ENCODE measurements around the gene ANKDD1B. TPM values are rescaled to one million over a fixed set of nuclear protein-coding genes. Genes with fewer than 3 reads are reported as not detected.
A peak's percentile ranks its signal among the peaks of the same experiment; 100 is the strongest.

Gene ANKDD1B
- total and polyA plus RNA-seq, 5 donors: 0.11 to 0.71 (median 0.36) TPM

GRCh38 chr5:75662061-75662460 lies 50.8 kb downstream of the ANKDD1B start:
- no peaks in the 10 kb centered on the region for H3K4me1 ChIP-seq (ENCODE audit: control insufficient read depth, insufficient read depth, low read length)
- H3K4me3 ChIP-seq (ENCODE audit: low read length): no peak overlapping the region
- 91% methylated on average over 2 of the region's 2 CpGs for WGBS
- no peak for DNase-seq
- H3K9me3 ChIP-seq (ENCODE audit: control insufficient read depth, low read length): no peaks in the 10 kb centered on the region
- no peak for ATAC-seq
- H3K27ac ChIP-seq (ENCODE audit: low read length): no peak overlapping the region
- H3K27me3 ChIP-seq (ENCODE audit: control insufficient read depth, insufficient read depth): no peaks in the 10 kb centered on the region
- intact Hi-C loops (cut with DNase I): no loop called here

- intact Hi-C loops (cut with DNase I): no loop called here
- Histone ChIP-seq H3K27ac (ENCODE audit: low read length) (no peak overlapping the region), H3K9me3 (ENCODE audit: control insufficient read depth, low read length) (no peaks in the 10 kb centered on the region), H3K4me1 (ENCODE audit: control insufficient read depth, insufficient read depth, low read length) (no peaks in the 10 kb centered on the region), H3K4me3 (ENCODE audit: low read length) (no peak overlapping the region), H3K27me3 (ENCODE audit: control insufficient read depth, insufficient read depth) (no peaks in the 10 kb centered on the region)
- ATAC-seq (peak in 1 of 2 donors; percentile 21), DNase-seq (no peak)
- 84% methylated on average over 12 of the region's 12 CpGs for WGBS
Measured at GRCh38 chr5:75663579-75664284, 52.5 kb downstream of the ANKDD1B start.

GRCh38 chr5:75664979-75665378 lies 53.7 kb downstream of the ANKDD1B start:
- H3K4me1 ChIP-seq (ENCODE audit: control insufficient read depth, insufficient read depth, low read length): peaks cover 2% of the 10 kb centered on the region
- 91% methylated on average over 2 of the region's 2 CpGs for WGBS
- intact Hi-C loops (cut with DNase I): no loop called here
- no peaks in the 10 kb centered on the region for H3K27me3 ChIP-seq (ENCODE audit: control insufficient read depth, insufficient read depth)
- DNase-seq (no peak), ATAC-seq (no peak)
- H3K27ac ChIP-seq (ENCODE audit: low read length): no peak overlapping the region
- no peaks in the 10 kb centered on the region for H3K9me3 ChIP-seq (ENCODE audit: control insufficient read depth, low read length)
- no peak overlapping the region for H3K4me3 ChIP-seq (ENCODE audit: low read length)

GRCh38 chr5:75666801-75667200 lies 55.5 kb downstream of the ANKDD1B start:
- 88% methylated on average over 6 of the region's 6 CpGs for WGBS
- H3K4me3 ChIP-seq (ENCODE audit: low read length): no peak overlapping the region
- H3K4me1 ChIP-seq (ENCODE audit: control insufficient read depth, insufficient read depth, low read length): peaks cover 2% of the 10 kb centered on the region
- no peaks in the 10 kb centered on the region for H3K27me3 ChIP-seq (ENCODE audit: control insufficient read depth, insufficient read depth)
- no peaks in the 10 kb centered on the region for H3K9me3 ChIP-seq (ENCODE audit: control insufficient read depth, low read length)
- no peak for DNase-seq
- H3K27ac ChIP-seq (ENCODE audit: low read length): no peak overlapping the region
- intact Hi-C loops (cut with DNase I): no loop called here
- no peak for ATAC-seq

GRCh38 chr5:75667586-75667985 lies 56.3 kb downstream of the ANKDD1B start:
- WGBS: 43% methylated on average over 2 of the region's 2 CpGs

GRCh38 chr5:75668445-75668844 lies 57.2 kb downstream of the ANKDD1B start:
- intact Hi-C loops (cut with DNase I): no loop called here
- no peaks in the 10 kb centered on the region for H3K27me3 ChIP-seq (ENCODE audit: control insufficient read depth, insufficient read depth)
- no peaks in the 10 kb centered on the region for H3K9me3 ChIP-seq (ENCODE audit: control insufficient read depth, low read length)
- H3K4me1 ChIP-seq (ENCODE audit: control insufficient read depth, insufficient read depth, low read length): peaks cover 2% of the 10 kb centered on the region
- 66% methylated on average over 2 of the region's 2 CpGs for WGBS
- ATAC-seq: peak in 1 of 2 donors; percentile 25
- no peak overlapping the region for H3K4me3 ChIP-seq (ENCODE audit: low read length)
- no peak overlapping the region for H3K27ac ChIP-seq (ENCODE audit: low read length)
- no peak for DNase-seq

More at GRCh38 chr5:75667586-75667985, 56.3 kb downstream of the ANKDD1B start:
- no peak overlapping the region for H3K27ac ChIP-seq (ENCODE audit: low read length)
- peaks cover 2% of the 10 kb centered on the region for H3K4me1 ChIP-seq (ENCODE audit: control insufficient read depth, insufficient read depth, low read length)
- H3K4me3 ChIP-seq (ENCODE audit: low read length): no peak overlapping the region
- no peaks in the 10 kb centered on the region for H3K9me3 ChIP-seq (ENCODE audit: control insufficient read depth, low read length)
- ATAC-seq (no peak), DNase-seq (no peak)
- intact Hi-C loops (cut with DNase I): no loop called here
- H3K27me3 ChIP-seq (ENCODE audit: control insufficient read depth, insufficient read depth): no peaks in the 10 kb centered on the region

GRCh38 chr5:75668977-75669689 lies 57.9 kb downstream of the ANKDD1B start:
- Histone ChIP-seq H3K4me3 (ENCODE audit: low read length) (no peak overlapping the region), H3K4me1 (ENCODE audit: control insufficient read depth, insufficient read depth, low read length) (peaks cover 2% of the 10 kb centered on the region), H3K27me3 (ENCODE audit: control insufficient read depth, insufficient read depth) (no peaks in the 10 kb centered on the region), H3K9me3 (ENCODE audit: control insufficient read depth, low read length) (no peaks in the 10 kb centered on the region), H3K27ac (ENCODE audit: low read length) (no peak overlapping the region)
- WGBS: 20% methylated on average over 10 of the region's 10 CpGs
- DNase-seq (peak in 2 of 3 donors; percentile 33 to 56), ATAC-seq (peak; percentile 83 to 97)
- intact Hi-C loops (cut with DNase I): no loop called here

- peaks cover 2% of the 10 kb centered on the region for H3K4me1 ChIP-seq (ENCODE audit: control insufficient read depth, insufficient read depth, low read length)
- intact Hi-C loops (cut with DNase I): loop anchor here in 1 of 4 donors (10.0 kb wide), 1 partner anchor 286 kb away; no protein-coding TSS in a partner anchor
- WGBS: 86% methylated on average over 3 of the region's 3 CpGs
Measured at GRCh38 chr5:75670577-75670976, 59.3 kb downstream of the ANKDD1B start.

GRCh38 chr5:75671506-75671905 lies 60.3 kb downstream of the ANKDD1B start:
- ATAC-seq: no peak
- DNase-seq: no peak
- Histone ChIP-seq H3K27ac (ENCODE audit: low read length) (no peak overlapping the region), H3K9me3 (ENCODE audit: control insufficient read depth, low read length) (no peaks in the 10 kb centered on the region), H3K27me3 (ENCODE audit: control insufficient read depth, insufficient read depth) (no peaks in the 10 kb centered on the region), H3K4me3 (ENCODE audit: low read length) (no peak overlapping the region), H3K4me1 (ENCODE audit: control insufficient read depth, insufficient read depth, low read length) (peaks cover 2% of the 10 kb centered on the region)
- intact Hi-C loops (cut with DNase I): loop anchor here in 1 of 4 donors (10.0 kb wide), 1 partner anchor 287 kb away; no protein-coding TSS in a partner anchor
- 50% methylated on average over 2 of the region's 2 CpGs for WGBS

More at GRCh38 chr5:75670577-75670976, 59.3 kb downstream of the ANKDD1B start:
- Histone ChIP-seq H3K9me3 (ENCODE audit: control insufficient read depth, low read length) (no peaks in the 10 kb centered on the region), H3K4me3 (ENCODE audit: low read length) (no peak overlapping the region), H3K27me3 (ENCODE audit: control insufficient read depth, insufficient read depth) (no peaks in the 10 kb centered on the region), H3K27ac (ENCODE audit: low read length) (no peak overlapping the region)
- ATAC-seq: no peak
- no peak for DNase-seq

- Histone ChIP-seq H3K4me3 (ENCODE audit: low read length) (no peak overlapping the region), H3K27ac (ENCODE audit: low read length) (no peak overlapping the region), H3K27me3 (ENCODE audit: control insufficient read depth, insufficient read depth) (no peaks in the 10 kb centered on the region), H3K4me1 (ENCODE audit: control insufficient read depth, insufficient read depth, low read length) (peaks cover 2% of the 10 kb centered on the region), H3K9me3 (ENCODE audit: control insufficient read depth, low read length) (no peaks in the 10 kb centered on the region)
- no peak for DNase-seq
- intact Hi-C loops (cut with DNase I): loop anchor here in 1 of 4 donors (10.0 kb wide), 1 partner anchor 288 kb away; no protein-coding TSS in a partner anchor
- WGBS: 99% methylated on average over 3 of the region's 3 CpGs
- ATAC-seq: no peak
Measured at GRCh38 chr5:75672616-75673015, 61.4 kb downstream of the ANKDD1B start.

GRCh38 chr5:75675783-75676182 lies 64.5 kb downstream of the ANKDD1B start:
- Histone ChIP-seq H3K9me3 (ENCODE audit: control insufficient read depth, low read length) (no peaks in the 10 kb centered on the region), H3K4me3 (ENCODE audit: low read length) (no peak overlapping the region), H3K4me1 (ENCODE audit: control insufficient read depth, insufficient read depth, low read length) (no peaks in the 10 kb centered on the region), H3K27ac (ENCODE audit: low read length) (no peak overlapping the region), H3K27me3 (ENCODE audit: control insufficient read depth, insufficient read depth) (no peaks in the 10 kb centered on the region)
- ATAC-seq (no peak), DNase-seq (no peak)
- 98% methylated on average over 1 of the region's 1 CpG for WGBS
- intact Hi-C loops (cut with DNase I): loop anchor here in 1 of 4 donors (10.0 kb wide), 1 partner anchor 291 kb away; no protein-coding TSS in a partner anchor

All from right cardiac atrium (tissue), 5 donors.